ENCODE measurements around the gene KIAA0930. TPM values are rescaled to one million over a fixed set of nuclear protein-coding genes. Genes with fewer than 3 reads are reported as not detected.

KIAA0930 gene
- total RNA-seq, 2 donors from 2014 or later = 13.0 to 20.4 TPM

GRCh38 chr22:45229181-45229580 is 11.5 kb downstream of the KIAA0930 start:
- no peaks in the 10 kb centered on the region for H3K9me3 ChIP-seq
- no peak for DNase-seq (ENCODE audit: low spot score)
- H3K4me3 ChIP-seq = no peak overlapping the region
- TF ChIP-seq, protein P1, sequence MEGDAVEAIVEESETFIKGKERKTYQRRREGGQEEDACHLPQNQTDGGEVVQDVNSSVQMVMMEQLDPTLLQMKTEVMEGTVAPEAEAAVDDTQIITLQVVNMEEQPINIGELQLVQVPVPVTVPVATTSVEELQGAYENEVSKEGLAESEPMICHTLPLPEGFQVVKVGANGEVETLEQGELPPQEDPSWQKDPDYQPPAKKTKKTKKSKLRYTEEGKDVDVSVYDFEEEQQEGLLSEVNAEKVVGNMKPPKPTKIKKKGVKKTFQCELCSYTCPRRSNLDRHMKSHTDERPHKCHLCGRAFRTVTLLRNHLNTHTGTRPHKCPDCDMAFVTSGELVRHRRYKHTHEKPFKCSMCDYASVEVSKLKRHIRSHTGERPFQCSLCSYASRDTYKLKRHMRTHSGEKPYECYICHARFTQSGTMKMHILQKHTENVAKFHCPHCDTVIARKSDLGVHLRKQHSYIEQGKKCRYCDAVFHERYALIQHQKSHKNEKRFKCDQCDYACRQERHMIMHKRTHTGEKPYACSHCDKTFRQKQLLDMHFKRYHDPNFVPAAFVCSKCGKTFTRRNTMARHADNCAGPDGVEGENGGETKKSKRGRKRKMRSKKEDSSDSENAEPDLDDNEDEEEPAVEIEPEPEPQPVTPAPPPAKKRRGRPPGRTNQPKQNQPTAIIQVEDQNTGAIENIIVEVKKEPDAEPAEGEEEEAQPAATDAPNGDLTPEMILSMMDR (IDR thresholded peaks at IDR 0.05) = no peak
- H3K4me1 ChIP-seq = peaks cover 0 to 19% of the 10 kb centered on the region in 2 donors
- no peak overlapping the region for H3K27ac ChIP-seq
- no peaks in the 10 kb centered on the region for H3K36me3 ChIP-seq
- no peaks in the 10 kb centered on the region for H3K27me3 ChIP-seq

DNA sequence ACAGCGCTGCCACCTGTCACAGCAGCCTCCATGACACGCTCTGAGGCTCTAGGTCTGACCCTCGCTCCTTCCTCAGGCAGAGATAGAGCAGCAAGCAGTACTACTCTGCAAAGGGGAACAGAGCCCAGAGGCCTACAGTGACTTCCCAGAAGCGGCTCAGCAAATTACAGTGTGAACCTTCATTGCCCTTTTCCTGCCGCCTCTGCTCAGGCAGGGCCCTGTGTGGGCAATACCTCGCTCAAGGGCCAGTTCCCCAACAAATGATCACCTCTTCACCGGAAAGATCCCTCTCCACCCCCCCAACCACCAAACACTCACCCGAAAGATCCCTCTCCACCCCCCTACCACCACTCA is 12.3 kb downstream of the KIAA0930 start:
- Histone ChIP-seq H3K27me3 (no peaks in the 10 kb centered on the region), H3K27ac (no peak overlapping the region), H3K36me3 (no peaks in the 10 kb centered on the region), H3K9me3 (no peaks in the 10 kb centered on the region), H3K4me1 (peaks cover 0 to 19% of the 10 kb centered on the region in 2 donors), H3K4me3 (no peak overlapping the region)
- TF ChIP-seq, protein P1 (IDR thresholded peaks at IDR 0.05) = no peak
- no peak for DNase-seq (ENCODE audit: low spot score)

DNA sequence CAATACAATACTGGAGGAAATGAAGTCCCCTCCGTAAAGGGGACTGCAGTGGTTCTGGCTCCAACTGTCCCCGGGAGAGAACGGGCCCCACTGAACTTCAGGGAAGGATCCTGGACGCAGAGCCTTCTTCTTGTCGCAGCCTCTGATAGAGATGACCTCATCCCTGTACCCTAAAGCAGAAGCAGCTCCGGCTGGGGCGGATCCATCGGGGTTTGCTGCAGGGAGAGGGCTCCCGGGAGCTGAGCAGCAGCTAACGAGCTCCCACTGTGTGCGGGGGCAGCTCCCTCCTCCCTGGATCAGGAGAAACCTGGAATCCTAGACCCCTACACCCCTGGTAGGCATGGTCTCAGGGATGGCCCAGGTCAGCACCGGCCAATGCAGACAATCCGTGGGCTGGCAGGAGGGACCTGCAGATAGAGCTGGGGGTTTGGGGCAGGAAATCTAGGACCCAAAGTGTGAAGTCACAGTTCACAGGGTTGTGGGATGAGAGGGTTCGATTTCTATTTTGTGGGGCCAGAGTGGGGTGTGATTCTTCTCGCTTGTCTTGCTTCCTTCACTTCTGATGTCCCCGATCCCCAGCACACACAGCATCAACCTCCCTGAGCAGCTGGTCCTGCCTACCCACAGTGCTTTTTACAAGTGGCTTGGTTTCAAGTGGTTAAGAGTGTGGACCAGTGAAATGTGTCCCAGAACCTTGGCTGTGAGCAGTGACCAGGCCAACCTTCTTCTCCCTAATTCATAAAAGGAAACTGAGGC is 12.9 kb downstream of the KIAA0930 start:
- TF ChIP-seq, protein P1 (IDR thresholded peaks at IDR 0.05) = no peak

DNA sequence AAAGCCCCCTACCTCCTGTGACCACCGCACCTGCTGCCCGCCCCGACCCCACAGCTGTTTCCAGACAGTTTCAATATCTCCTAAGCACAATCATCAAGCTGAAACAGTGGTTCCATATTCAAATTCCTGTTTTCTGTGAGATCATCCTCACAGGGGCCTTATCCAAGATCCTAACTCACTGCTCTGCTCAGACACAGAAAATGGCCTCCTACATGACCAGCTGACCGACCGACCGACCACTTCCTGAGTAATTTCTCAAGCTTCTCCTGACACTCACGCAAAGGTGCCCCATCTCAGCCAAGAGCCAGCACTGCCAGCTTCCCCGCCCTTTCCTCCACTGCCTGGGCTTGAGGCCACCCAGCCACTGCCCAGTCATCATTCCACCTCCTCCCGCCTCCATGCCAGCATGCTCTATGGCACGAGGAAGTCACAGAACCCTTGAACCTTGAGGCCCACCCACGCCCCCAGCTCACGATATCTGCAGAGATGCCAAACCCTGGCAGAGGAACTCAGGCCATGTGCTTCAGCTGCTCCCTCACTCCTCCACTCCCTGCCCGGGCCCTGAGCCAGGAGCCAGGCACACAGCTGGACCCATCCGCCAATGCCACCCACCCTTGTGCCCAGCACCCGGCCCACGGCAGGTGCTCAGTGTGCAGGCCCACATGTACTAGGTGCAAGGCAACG is 14.0 kb downstream of the KIAA0930 start:
- Histone ChIP-seq H3K27ac (peak overlapping the region; percentile 26 to 34), H3K9me3 (no peaks in the 10 kb centered on the region), H3K27me3 (no peaks in the 10 kb centered on the region), H3K36me3 (no peaks in the 10 kb centered on the region), H3K4me3 (no peak overlapping the region), H3K4me1 (peaks cover 0 to 19% of the 10 kb centered on the region in 2 donors)
- DNase-seq (ENCODE audit: low spot score) = peak; percentile 65
- TF ChIP-seq, protein P1 (IDR thresholded peaks at IDR 0.05) = no peak

More for the DNA sequence above, 12.9 kb downstream of the KIAA0930 start:
- no peaks in the 10 kb centered on the region for H3K36me3 ChIP-seq
- H3K4me1 ChIP-seq = peaks cover 0 to 19% of the 10 kb centered on the region in 2 donors
- no peaks in the 10 kb centered on the region for H3K27me3 ChIP-seq
- no peak overlapping the region for H3K27ac ChIP-seq
- no peak for DNase-seq (ENCODE audit: low spot score)
- no peaks in the 10 kb centered on the region for H3K9me3 ChIP-seq
- no peak overlapping the region for H3K4me3 ChIP-seq

GRCh38 chr22:45225732-45226502 is 14.8 kb downstream of the KIAA0930 start:
- peak; percentile 75 for DNase-seq (ENCODE audit: low spot score)
- peaks cover 0 to 19% of the 10 kb centered on the region in 2 donors for H3K4me1 ChIP-seq
- H3K27ac ChIP-seq = peak overlapping the region; percentile 26 to 34

More at GRCh38 chr22:45225732-45226502, 14.8 kb downstream of the KIAA0930 start:
- H3K36me3 ChIP-seq = no peaks in the 10 kb centered on the region
- no peaks in the 10 kb centered on the region for H3K27me3 ChIP-seq
- H3K9me3 ChIP-seq = no peaks in the 10 kb centered on the region
- no peak overlapping the region for H3K4me3 ChIP-seq
- TF ChIP-seq, protein P1 (IDR thresholded peaks at IDR 0.05) = no peak

Measured in right atrium auricular region (tissue), 2 donors.